Activated CD8-positive, alpha-beta memory T cell treated with anti-CD3 and anti-CD28 coated beads for 36 hours (primary cell): ENCODE results near the gene XXYLT1. TPM values are rescaled to one million over a fixed set of nuclear protein-coding genes. Genes with fewer than 3 reads are reported as not detected.
"Not testable (repeated sequence)": the region's sequence is repeated elsewhere in the genome, so short reads cannot be mapped to it uniquely, and the experiment has no call there.

Source experiments
- CTCF ChIA-PET: fragments of 350-600 bp; sonication (Branson Sonifier 250); formaldehyde crosslinking; loops from one replicate; lab custom pipeline; 2021; ENCODE audit warnings: antibody characterized with exemption; lab: Charles Lee
- POLR2A ChIA-PET: fragments of 350-600 bp; sonication (Branson Sonifier 250); formaldehyde crosslinking; loops from one replicate; lab custom pipeline; 2021; ENCODE audit warnings: antibody characterized with exemption; lab: Charles Lee
- total RNA-seq, 2 experiments: library from RNA; stranded (reverse); gene quantifications; one replicate each; pipeline ENCODE4 v1.2.3, GENCODE V29; 2021

Gene XXYLT1
- total RNA-seq, 2 experiments from 2014 or later: 9.1 to 9.3 TPM

DNA sequence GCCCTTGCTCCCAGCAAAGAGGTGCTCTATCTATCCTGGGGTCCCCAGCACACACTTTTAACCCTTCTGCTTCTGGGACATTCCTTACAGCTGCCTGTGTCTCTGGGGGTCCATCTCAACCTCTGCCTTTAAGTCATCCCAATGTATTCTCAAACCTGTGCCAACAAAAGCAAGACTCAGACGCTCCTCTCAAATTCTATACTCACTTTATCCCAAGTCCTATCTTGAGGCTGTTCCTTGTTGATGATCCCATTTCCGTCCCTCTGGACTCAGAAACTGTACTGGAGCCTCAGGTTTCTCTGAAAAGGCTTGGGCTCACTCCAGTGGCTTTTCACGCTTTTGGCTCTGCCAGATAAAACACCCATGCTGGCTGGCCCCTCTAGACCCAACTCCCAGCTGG is 69.7 kb downstream of the XXYLT1 start:
- ChIA-PET POLR2A (no interaction called here), CTCF (no interaction called here)

DNA sequence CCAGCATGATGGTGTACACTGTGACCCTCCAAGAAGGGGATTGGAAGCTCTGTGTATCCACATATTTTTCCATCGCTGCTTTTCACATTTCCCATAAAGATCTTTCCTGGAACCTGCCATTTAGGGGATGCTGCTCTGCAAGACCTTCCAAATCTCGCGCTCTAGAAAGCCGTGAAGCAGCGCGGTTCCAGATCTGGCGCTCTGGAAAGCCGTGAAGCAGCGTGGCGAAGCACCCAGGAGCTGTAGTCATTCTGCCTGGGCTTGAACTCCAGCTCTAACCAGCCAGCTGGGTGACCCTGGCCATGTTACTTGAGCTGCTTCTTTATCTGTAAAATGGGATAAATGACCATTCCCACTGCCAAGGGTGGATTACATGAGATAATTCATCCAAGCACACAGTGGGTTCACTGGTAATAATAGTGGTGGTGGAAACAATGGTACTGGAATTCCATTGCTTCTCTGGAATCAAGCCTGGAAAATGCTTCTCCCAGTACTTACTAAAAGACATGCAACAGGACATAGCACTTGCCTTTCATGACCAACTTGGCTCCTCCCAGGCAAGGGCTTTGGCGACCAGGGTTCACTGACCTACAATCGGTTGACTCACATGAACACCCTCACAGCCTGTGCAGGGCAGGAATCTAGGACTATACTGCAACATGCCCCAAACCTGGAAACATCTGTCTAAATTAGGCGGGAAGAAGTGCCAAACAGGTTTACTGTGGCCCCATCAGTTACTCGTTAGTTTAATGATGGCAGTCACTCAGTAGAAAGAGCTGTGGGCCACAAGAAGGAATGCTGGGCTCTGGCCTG is 70.7 kb downstream of the XXYLT1 start:
- ChIA-PET CTCF (no interaction called here), POLR2A (no interaction called here)

DNA sequence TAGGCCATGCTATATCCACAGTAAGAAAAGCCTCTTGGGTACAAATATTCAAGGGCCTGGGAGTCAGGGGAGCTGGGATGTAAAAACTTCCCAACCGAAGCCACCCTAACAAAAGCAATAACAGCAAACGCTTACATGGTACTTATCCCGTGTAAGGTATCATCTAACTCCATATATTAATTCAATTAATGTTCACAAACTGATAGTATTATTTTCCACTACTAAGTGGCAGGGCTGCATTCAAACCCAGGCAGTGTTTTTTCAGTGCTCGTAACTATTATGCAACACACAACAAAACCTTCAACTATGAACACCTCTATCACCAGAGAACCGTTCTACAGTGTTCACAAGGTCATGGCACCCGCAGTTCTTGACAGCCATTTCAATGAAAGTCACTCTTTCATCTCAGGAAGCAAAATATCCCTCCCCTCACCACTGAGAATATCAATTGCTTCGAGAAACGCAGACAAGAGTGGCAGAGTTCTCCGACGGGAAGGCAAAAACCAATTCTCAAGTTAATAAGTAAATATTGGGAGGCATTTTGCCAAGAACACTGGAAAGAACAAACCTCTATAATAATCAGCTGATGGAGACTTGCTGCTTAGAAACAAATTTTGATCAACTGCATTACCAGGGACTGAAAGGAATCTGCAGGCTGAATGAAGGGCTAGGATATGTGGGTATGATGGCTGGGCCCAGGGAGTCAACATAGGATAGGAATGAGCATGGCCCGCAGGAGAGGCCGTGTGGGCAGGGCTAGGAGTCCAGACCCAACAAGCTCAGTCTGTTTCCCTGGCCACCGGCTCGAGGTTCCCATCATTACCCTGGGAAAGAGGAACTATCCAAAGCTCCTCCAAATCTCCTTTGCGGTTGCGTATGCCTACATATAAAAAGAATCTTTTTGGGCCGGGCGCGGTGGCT is 72.3 kb downstream of the XXYLT1 start:
- POLR2A ChIA-PET: no interaction called here
- CTCF ChIA-PET: no interaction called here

DNA sequence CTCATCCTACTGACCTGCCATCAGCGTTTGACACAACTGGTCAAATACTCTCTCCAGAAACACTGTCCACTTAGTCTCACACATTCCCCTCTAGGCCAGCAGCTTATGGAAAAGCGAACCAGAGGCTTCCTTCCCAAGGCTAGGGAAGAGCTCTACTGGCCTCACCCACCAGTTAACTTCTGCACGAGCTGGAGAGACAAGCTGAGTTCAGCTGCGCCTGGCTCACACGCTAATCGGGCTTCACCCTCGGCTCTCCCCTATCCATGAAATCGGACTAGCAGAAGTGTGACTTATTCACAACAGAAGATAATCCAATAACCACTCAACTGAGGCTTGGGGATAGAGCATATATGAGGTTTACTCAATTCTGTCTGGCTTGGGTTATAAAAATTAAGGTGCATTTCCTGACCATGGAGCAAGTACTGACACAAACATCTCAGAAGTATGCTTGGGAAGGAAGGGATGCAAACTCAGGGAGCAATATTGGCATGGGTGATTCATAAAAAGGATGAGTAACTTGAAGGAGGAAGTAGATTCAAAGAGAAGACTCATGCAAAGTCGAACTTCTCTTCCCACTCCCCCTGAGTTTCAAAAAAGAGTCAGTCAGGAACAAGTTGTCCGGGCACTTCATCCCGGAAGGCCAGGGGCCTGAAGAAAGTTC is 73.1 kb downstream of the XXYLT1 start:
- POLR2A ChIA-PET: no interaction called here
- CTCF ChIA-PET: no interaction called here

DNA sequence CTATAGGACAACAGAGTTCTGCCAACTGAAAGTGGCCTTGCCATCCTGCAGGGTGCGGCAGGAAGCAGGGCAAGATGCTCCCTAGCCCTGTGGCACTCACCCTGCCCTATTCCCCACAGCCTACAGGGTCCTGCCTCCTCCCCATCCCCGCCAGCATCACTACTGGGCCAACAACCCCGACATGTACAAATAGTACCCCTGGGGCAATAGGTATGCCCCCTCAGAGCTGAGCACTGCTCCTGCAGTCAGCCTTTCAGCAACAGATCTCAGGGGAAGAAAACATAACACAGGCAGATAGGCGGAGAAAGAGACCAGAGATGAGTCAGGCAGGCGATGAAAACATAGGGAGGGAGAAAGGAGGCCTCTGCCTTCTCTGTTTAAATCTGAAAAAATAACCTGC is 74.7 kb downstream of the XXYLT1 start:
- ChIA-PET CTCF (interaction anchor here (1.4 kb wide), 1 partner anchor 10 kb away, joined by 4 read pairs; no protein-coding TSS in a partner anchor), POLR2A (no interaction called here)

DNA sequence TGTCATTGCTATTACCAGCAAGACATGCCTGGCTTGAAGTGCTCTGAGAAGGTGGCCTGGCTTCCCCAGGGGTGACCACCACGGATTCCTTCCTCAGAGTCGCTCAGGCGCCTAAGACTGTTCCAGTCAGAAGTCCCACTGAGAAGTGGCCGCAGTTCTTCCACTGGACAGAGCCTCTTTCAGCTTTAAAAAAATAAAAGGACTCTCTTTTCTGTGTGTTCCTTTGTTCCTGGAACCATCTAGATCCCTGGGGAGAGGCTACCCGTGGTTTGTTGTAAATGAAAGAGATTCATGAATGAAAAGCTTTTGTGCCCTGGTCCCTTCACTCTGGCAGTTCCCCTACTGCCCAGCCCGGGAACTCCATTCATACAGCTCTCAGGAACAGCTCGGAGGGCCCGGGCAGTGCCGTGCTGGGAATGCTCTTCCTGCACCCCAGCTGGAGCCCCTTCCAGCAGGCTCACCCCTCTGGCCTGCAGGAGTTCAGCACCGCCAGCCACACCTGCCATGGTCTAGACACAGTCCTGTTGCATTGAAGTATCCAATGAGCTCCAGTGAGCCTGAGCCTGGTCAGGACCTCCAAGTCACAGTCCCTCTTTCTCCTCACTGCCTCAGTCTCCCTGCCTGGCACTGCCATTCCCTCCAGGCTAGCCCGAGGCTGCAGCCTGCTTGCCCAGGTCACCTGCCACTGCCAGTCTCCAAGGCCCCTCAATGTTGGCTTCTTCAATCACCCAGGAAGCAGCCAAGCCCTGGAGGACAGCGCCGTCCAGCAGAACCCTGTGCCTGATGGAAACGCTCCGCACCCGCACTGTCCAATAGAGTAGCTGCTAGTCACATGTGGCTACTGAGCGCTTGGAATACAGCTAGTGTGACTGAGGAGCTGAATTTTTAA is 75.4 kb downstream of the XXYLT1 start:
- ChIA-PET CTCF (interaction anchor here (1.4 kb wide), 1 partner anchor 10 kb away, joined by 4 read pairs; no protein-coding TSS in a partner anchor), POLR2A (no interaction called here)

DNA sequence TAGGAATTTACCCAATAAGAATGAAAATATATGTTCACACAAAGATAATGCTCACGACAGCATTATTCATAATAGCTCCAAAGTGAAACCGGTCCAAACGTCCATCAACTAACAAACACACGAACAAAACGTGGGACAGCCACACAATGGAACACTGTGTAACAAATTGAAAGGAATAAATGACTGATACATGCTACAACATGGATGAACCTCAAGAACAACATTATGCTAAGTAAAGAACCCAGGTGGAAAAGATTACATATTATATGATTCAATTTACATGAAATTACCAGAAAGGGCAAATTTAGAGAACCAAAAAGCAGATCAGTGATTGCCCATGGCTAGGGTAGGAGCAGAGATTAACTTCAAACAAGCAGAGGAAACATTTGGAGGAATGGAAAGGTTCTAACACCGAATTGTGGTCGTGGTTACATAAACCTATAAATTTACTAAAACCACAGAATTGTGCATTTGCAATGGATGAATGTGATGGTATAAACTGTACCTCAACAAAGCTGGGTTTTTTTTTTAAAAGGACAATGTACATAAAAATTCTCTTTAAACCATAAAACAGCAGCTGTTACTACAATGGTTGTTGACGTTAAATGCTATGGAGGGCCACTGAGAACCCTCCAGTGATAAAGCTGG is 76.3 kb downstream of the XXYLT1 start:
- CTCF ChIA-PET: no interaction called here
- POLR2A ChIA-PET: no interaction called here

DNA sequence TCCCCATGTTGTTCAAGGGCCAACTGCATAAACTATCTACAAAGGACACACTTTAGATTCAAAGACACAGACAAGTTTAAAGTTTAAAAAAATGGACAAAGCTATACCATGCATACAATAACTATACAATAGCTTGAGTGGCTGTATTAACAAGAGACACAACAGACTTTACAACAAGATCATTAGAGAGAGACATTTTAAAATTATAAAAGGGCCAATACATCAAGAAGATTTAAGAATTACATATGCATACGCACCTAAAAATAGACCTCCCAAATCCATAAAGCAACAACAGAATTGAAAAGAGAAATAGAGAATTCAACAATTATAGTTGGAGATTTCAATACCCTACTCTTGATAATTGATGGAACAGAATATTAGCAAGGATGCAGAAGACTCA is 79.4 kb downstream of the XXYLT1 start:
- ChIA-PET POLR2A (no interaction called here), CTCF (no interaction called here)

DNA sequence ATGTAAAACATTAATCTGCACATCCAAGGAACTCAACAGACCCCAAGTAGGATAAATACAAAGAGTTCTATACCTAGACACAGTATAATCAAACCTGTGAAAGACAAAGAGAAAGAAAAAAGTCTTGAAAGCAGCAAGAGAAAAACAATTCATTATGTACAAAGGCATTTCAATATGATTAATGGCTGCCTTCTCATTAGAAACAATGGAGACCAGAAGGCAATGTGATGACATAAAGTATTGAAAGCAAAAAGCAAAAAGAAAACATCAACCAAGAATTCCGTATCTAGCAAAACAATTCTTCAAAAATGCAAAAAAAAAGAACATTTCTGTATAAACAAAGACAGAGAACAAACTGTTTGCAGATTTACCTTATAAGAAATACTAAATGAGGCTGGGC is 81.1 kb downstream of the XXYLT1 start:
- CTCF ChIA-PET: no interaction called here

DNA sequence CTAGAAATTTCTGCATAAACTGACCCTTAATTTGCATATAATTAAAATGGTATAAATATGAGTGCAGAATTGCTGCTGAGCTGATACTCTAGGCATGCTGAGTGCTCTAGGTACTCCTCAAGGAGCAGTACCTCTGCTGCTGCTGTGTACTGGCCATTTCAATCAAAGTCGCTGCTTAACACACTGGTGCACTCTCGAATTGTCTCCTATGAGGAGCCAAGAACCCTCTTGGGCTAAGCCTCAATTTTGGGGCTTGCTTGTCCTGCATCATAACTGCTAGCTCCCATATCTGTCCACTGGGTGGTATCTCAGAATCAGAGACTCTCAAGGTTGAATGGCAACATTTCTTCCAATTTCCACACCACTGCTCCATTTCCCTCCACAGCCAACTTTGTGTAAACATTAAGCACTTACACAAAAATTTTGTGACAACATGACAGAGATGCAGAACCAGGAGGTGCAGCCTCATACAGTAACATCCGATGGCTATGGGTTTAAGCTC is 82.5 kb downstream of the XXYLT1 start:
- POLR2A ChIA-PET: no interaction called here
- CTCF ChIA-PET: no interaction called here

More for the DNA sequence above, 81.1 kb downstream of the XXYLT1 start:
- POLR2A ChIA-PET: no interaction called here

DNA sequence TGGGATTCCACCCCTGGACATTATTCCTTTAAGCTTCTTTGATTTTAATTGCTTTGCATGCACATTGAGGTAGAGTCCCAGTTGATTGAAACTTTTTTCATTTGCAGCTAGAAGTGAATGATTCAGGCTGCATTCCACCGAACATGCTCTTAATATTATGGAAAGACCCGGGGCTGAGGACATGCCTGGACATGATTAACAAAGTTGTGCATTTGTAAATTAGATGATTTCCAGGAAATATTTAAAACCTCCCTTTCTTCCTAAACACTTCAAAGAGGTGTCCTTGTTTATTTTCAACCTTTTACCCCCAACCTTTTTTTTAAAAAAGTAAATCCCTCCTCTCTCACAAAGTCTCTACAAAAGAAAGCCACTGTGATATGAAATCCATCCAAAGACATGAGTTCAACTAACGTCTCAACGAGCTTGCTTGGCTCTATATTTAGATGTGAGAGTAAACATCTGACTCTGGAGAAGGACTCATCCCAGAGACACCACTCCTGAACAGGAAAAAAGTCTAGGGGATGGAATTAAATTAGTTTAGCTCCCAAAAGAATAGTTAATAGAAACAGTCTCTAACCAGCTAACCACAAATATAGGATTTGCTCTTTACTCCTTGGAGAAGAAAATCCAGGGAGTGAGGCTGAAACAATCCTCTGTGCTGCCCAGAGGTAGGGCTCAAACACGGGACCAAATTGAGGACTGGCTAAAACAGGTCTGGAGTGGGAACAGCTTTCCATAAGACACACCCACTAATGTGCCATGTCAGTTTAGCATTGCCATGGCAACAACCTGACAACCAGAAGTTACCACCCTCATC is 83.1 kb downstream of the XXYLT1 start:
- ChIA-PET CTCF (no interaction called here), POLR2A (no interaction called here)

DNA sequence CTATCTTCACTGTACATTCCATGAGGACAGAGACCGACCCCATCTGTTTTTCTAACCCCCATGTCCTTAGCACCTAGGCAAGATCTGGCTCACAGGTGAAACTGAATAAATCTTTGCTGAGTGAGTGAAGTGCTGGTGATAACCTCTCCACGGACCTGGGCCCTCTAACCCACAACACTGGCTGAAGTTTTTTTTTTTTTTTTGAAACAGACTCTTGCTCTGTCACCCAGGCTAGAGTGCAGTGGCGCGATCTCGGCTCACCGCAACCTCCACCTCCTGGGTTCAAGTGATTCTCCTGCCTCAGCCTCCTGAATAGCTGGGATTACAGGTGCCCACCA is 84.3 kb downstream of the XXYLT1 start:
- POLR2A ChIA-PET: not testable (repeated sequence)
- CTCF ChIA-PET: interaction anchor here (1.4 kb wide), 1 partner anchor 10 kb away, joined by 4 read pairs; no protein-coding TSS in a partner anchor

DNA sequence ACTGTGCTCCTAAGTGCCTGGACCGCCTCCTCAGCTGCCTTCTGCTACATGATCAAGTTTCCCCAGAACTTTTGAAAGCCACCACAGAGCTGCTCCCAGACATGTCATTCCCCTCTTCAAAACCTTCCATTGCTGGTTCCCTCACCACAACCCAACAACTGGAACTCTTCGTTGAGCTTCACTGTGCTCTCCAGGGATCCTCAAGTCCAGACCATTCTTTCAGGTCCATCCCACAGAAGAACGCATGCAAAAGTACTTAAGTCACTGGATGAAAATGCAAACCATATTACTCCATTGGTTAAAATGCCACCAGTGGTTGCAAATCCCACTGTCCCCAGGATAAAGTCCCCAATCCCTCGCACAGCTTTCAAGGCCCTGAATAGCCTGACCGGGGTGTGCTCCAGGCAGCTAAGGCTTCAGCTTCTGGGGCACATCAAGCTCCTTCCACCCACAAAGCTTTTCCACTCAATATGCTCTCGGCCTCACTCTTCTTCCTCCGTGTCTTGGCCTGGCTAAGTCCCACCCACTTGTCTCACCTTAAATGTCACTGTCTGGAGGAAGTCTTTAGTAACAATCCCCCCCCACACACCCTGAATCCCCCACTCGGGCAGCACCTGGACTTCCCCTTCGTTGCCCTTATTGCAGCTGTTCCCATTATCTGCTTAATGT is 84.8 kb downstream of the XXYLT1 start:
- POLR2A ChIA-PET: no interaction called here
- CTCF ChIA-PET: interaction anchor here (1.4 kb wide), 1 partner anchor 10 kb away, joined by 4 read pairs; no protein-coding TSS in a partner anchor

DNA sequence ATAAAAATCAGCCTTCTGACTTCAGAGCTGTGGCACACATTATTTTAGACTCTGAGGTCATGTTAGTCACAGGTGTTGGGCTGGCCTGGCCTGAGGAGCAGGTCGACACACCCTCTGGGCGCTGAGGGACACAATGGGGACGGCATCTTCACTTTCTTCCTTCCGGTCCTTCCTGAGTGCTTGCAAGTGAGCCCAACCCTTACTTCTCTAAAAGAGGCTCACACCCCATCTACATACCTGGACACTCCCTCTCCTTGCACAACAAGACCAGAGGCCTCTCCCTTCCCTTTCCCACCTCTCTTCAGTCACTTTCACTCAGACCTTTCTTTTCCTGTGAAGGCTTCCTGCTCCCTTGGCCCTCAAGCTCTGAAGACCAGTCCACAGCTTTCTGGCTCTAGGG is 85.4 kb downstream of the XXYLT1 start:
- ChIA-PET CTCF (interaction anchor here (1.4 kb wide), 1 partner anchor 11 kb away, joined by 4 read pairs; no protein-coding TSS in a partner anchor), POLR2A (no interaction called here)

DNA sequence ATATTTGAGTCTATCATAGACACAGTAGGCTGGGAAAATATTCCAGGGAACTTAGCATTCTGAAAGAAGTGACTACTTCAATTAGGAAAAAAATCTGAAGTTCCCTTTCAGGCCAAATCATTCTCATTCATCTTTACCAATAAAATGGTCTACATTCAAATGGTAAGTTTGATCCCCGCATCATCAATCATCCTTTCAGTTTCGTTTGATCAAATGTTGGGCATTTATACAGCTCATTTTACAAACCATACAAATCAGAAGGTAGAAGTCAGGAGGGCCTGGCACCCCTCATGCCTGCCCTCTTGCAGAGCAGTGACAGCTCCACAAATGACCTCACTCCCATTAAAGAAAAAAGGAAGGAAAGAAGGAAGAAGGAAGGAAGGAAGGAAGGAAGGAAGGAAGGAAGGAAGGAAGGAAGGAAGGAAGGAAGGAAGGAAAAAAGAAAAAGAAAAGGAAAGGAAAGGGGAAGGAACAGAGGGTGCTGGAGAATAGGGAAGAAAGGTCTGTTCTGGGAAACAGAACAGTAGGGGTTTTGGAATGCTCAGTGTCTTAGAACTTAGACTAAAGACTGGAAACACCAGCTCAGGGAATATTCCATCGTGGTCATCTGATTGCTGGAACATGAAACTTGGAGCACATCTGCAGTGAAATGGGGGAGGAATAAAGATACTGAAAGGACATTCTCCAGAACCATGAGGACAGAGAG is 86.1 kb downstream of the XXYLT1 start:
- ChIA-PET POLR2A (interaction anchor here (0.7 kb wide), 1 partner anchor 720 kb away, joined by 3 read pairs; no protein-coding TSS in a partner anchor), CTCF (interaction anchor here (0.7 kb wide), 1 partner anchor 527 kb away, joined by 4 read pairs; no protein-coding TSS in a partner anchor)
